Right cardiac atrium (tissue), 5 donors: ENCODE data around the gene CEACAM4. TPM values are rescaled to one million over a fixed set of nuclear protein-coding genes. Genes with fewer than 3 reads are reported as not detected.

Experiments used
- ATAC-seq, 2 donors: fragments of 200-7000 bp; cut with Tn5 transposase; one replicate each; pipeline versions ENCODE4 v1.8.0 to v1.9.1; 2020; ENCODE audit warnings: moderate library complexity in 2 of 2, mild to moderate bottlenecking in 1 of 2
- DNase-seq, 3 donors: peaks; one replicate each; pipeline ENCODE4 v3.0.0-alpha.2; 2020
- H3K27ac ChIP-seq: one replicate; pipeline ENCODE4 v1.5.1; 2013; ENCODE audit warnings: mild to moderate bottlenecking, low read length, control low read depth, moderate library complexity
- H3K27me3 ChIP-seq: one replicate; pipeline ENCODE4 v1.6.1; 2013; ENCODE audit not compliant: control insufficient read depth, insufficient read depth
- H3K4me1 ChIP-seq: one replicate; pipeline ENCODE4 v1.6.1; 2013; ENCODE audit warnings: low read length; ENCODE audit not compliant: control insufficient read depth, insufficient read depth
- H3K4me3 ChIP-seq: one replicate; pipeline ENCODE4 v1.5.1; 2013; ENCODE audit warnings: low read length, control low read depth
- H3K9me3 ChIP-seq: one replicate; pipeline ENCODE4 v1.6.1; 2013; ENCODE audit warnings: low read length; ENCODE audit not compliant: control insufficient read depth
- WGBS: extraction: QIAGEN DNeasy Blood & Tissue Kit; methylation state at CpG from one replicate; pipeline ENCODE4 v1.1.7; 2013; 5-methylcytosine and 5-hydroxymethylcytosine counted together
- intact Hi-C, 4 donors: fragments of 100-400 bp; cut with DNase I; formaldehyde crosslinking; loops; one replicate each; pipeline versions ENCODE4 v1.11.0 to v1.14.0; 2022 to 2023
- polyA plus RNA-seq: library from polyadenylated mRNA; stranded (reverse); fragments of 200-250 nt; gene quantifications from one replicate; pipeline ENCODE4 v1.2.3, GENCODE V29; 2013
- total RNA-seq, 4 donors: library from RNA; stranded (reverse); fragmentation: NEBNext Ultra II Directional; extraction: Animal tissue kit (Norgen Biotek cat#: 25700); gene quantifications; one replicate each; pipeline ENCODE4 v1.2.1, GENCODE V29; 2021
- donor health status: healthy with polysubstance abuse.
- donor health status: DM: no; HTN: yes; CAD: no.
- donor health status: DM: no; HTN: no; CAD: no.
- donor health status: DM: no; HTN: yes; CAD: no; lungs with severe emphysema.
- donor health status: DM: yes; HTN: yes; CAD: no.

The CEACAM4 gene
- total and polyA plus RNA-seq, 5 donors: 0.16 to 0.62 (median 0.31) TPM

- Histone ChIP-seq H3K27me3 (no peaks in the 10 kb centered on the region), H3K4me1 (no peaks in the 10 kb centered on the region), H3K9me3 (no peaks in the 10 kb centered on the region), H3K4me3 (no peak overlapping the region), H3K27ac (no peak overlapping the region)
- 75% methylated on average over 9 of the region's 9 CpGs for WGBS
- intact Hi-C loops: no loop called here
- no peak for DNase-seq
- ATAC-seq: no peak
Measured at GRCh38 chr19:41617941-41618730, 8.7 kb downstream of the CEACAM4 start.

GRCh38 chr19:41616792-41617621, 9.9 kb downstream of the CEACAM4 start:
- H3K27ac ChIP-seq: no peak overlapping the region
- H3K27me3 ChIP-seq: no peaks in the 10 kb centered on the region
- intact Hi-C loops: no loop called here
- no peak overlapping the region for H3K4me3 ChIP-seq
- H3K4me1 ChIP-seq: no peaks in the 10 kb centered on the region
- WGBS: 38% methylated on average over 9 of the region's 9 CpGs
- DNase-seq: no peak
- ATAC-seq: no peak
- no peaks in the 10 kb centered on the region for H3K9me3 ChIP-seq

DNA sequence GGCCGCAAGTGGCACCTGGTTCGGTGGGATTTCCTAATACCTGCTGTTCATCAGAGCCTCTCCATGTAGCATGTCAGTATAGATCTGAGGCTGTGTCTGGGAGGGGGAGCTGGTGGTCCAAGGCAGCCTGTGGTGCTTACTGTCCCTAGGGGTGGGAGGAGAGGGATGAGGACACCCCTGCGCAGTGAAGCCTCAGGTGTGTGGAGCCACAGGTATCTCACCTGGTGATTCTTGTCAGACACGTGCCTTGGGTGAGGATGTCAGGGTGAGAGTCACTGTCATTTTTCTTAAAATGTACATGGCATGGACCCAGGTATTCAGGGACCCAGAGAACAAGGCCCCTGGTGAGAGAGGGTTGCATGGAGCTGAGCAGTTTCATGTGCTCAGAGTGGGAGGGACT, 11.7 kb downstream of the CEACAM4 start:
- no peaks in the 10 kb centered on the region for H3K9me3 ChIP-seq
- no peak overlapping the region for H3K27ac ChIP-seq
- ATAC-seq (no peak), DNase-seq (no peak)
- intact Hi-C loops: no loop called here
- no peaks in the 10 kb centered on the region for H3K4me1 ChIP-seq
- 82% methylated on average over 4 of the region's 4 CpGs for WGBS
- H3K27me3 ChIP-seq: no peaks in the 10 kb centered on the region
- no peak overlapping the region for H3K4me3 ChIP-seq

GRCh38 chr19:41612483-41612882, 14.4 kb downstream of the CEACAM4 start:
- DNase-seq (no peak), ATAC-seq (no peak)
- no peaks in the 10 kb centered on the region for H3K9me3 ChIP-seq
- no peaks in the 10 kb centered on the region for H3K4me1 ChIP-seq
- H3K27ac ChIP-seq: no peak overlapping the region
- intact Hi-C loops: no loop called here
- no peaks in the 10 kb centered on the region for H3K27me3 ChIP-seq
- no peak overlapping the region for H3K4me3 ChIP-seq
- WGBS: 62% methylated on average over 4 of the region's 4 CpGs

DNA sequence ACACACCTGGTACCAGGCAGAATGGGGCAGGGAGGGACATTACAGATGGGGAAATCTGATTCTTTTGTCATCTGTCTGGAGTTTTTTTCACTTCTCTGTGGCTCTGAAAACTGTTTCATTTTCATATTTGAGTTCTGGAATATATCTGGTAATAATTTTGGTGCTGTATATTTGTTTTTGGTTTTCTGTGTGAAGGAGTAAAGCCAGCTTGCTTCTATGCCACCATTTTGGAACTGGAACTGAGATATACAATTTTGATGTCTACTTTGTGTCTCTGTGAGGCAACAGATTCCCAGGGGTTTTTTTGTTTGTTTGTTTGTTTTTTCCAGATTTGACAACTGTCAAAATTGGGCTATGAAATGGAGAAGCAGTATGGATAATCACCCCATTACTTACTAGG, 16.1 kb downstream of the CEACAM4 start:
- DNase-seq: no peak
- no peaks in the 10 kb centered on the region for H3K9me3 ChIP-seq

GRCh38 chr19:41607668-41608067, 19.2 kb downstream of the CEACAM4 start:
- Histone ChIP-seq H3K4me1 (no peaks in the 10 kb centered on the region), H3K27me3 (no peaks in the 10 kb centered on the region), H3K27ac (no peak overlapping the region), H3K4me3 (no peak overlapping the region), H3K9me3 (no peaks in the 10 kb centered on the region)
- intact Hi-C loops: no loop called here
- WGBS: 85% methylated on average over 1 of the region's 1 CpG
- ATAC-seq: no peak
- DNase-seq: no peak

More for the DNA sequence above, 16.1 kb downstream of the CEACAM4 start:
- intact Hi-C loops: no loop called here
- ATAC-seq: no peak
- H3K27me3 ChIP-seq: no peaks in the 10 kb centered on the region
- H3K27ac ChIP-seq: no peak overlapping the region
- no peaks in the 10 kb centered on the region for H3K4me1 ChIP-seq
- H3K4me3 ChIP-seq: no peak overlapping the region

GRCh38 chr19:41606215-41606837, 20.5 kb downstream of the CEACAM4 start:
- H3K4me1 ChIP-seq: no peaks in the 10 kb centered on the region
- no peak for ATAC-seq
- no peak overlapping the region for H3K4me3 ChIP-seq
- H3K27me3 ChIP-seq: no peaks in the 10 kb centered on the region
- DNase-seq: no peak
- intact Hi-C loops: no loop called here
- no peak overlapping the region for H3K27ac ChIP-seq
- no peaks in the 10 kb centered on the region for H3K9me3 ChIP-seq
- 81% methylated on average over 5 of the region's 5 CpGs for WGBS

- intact Hi-C loops: no loop called here
- ATAC-seq: no peak
Measured at GRCh38 chr19:41604831-41605230, 22.0 kb downstream of the CEACAM4 start.

GRCh38 chr19:41601771-41602170, 25.1 kb downstream of the CEACAM4 start:
- Histone ChIP-seq H3K4me1 (no peaks in the 10 kb centered on the region), H3K4me3 (no peak overlapping the region), H3K27me3 (no peaks in the 10 kb centered on the region), H3K9me3 (no peaks in the 10 kb centered on the region), H3K27ac (no peak overlapping the region)
- 56% methylated on average over 4 of the region's 4 CpGs for WGBS
- DNase-seq: no peak
- no peak for ATAC-seq
- intact Hi-C loops: no loop called here

More at GRCh38 chr19:41604831-41605230, 22.0 kb downstream of the CEACAM4 start:
- H3K4me1 ChIP-seq: no peaks in the 10 kb centered on the region
- H3K9me3 ChIP-seq: no peaks in the 10 kb centered on the region
- no peak overlapping the region for H3K27ac ChIP-seq
- H3K4me3 ChIP-seq: no peak overlapping the region
- no peak for DNase-seq
- WGBS: 42% methylated on average over 3 of the region's 3 CpGs
- no peaks in the 10 kb centered on the region for H3K27me3 ChIP-seq

DNA sequence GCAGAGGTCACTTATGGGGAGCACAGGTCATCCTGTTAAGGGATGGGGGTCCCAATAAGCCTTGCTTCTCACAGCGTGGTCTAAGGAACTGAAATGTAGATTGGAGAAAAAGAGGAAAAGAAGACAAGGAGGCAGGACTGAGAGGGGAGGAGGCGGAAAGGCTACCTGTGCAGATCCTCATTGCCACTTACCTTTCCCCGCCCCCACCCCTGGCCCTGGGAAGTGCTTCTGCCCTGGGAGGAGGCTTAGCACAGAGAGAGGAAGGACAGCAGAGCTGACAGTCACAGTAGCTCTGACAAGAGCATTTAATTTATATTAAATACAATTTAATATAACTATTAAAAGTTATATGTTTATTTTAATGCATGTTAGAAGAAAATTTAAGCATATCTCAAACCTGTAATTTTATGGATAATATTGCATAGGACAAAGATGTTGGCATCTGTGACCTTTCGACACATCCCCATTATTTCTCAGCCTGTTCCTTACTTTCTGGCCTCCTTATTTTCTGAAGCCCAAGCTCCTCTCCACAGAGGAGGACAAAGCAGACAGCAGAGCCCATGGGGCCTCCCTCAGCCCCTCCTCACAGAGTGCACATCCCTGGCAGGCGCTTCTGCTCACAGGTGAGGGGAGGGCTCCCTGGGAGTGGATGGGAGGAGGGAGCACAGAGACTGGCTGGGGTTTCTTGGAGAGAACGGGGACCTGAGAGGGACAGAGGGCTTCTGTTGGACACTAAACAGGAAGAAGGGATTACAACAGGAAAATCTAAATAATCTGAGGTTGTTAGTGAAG, 27.5 kb downstream of the CEACAM4 start:
- no peak overlapping the region for H3K4me3 ChIP-seq
- no peaks in the 10 kb centered on the region for H3K9me3 ChIP-seq
- intact Hi-C loops: no loop called here
- no peak overlapping the region for H3K27ac ChIP-seq
- H3K4me1 ChIP-seq: no peaks in the 10 kb centered on the region
- no peak for DNase-seq
- no peak for ATAC-seq
- no peaks in the 10 kb centered on the region for H3K27me3 ChIP-seq
- WGBS: 41% methylated on average over 6 of the region's 6 CpGs
